Measurements from ENCODE around the gene ZMYM3.

Gene ZMYM3

GRCh38 chrX:71252221-71252620 is 1.7 kb downstream of the ZMYM3 start:
- DNase-seq, result no peak

- no peak for DNase-seq
Measured at GRCh38 chrX:71251466-71251973, 2.4 kb downstream of the ZMYM3 start.

GRCh38 chrX:71250841-71251240 is 3.1 kb downstream of the ZMYM3 start:
- DNase-seq, result no peak

- DNase-seq, result no peak
Measured at GRCh38 chrX:71245159-71245558, 8.8 kb downstream of the ZMYM3 start.

GRCh38 chrX:71244359-71245128 is 9.4 kb downstream of the ZMYM3 start:
- DNase-seq, result no peak

GRCh38 chrX:71241301-71241700 is 12.6 kb downstream of the ZMYM3 start:
- no peak for DNase-seq

GRCh38 chrX:71239781-71240180 is 14.2 kb downstream of the ZMYM3 start:
- DNase-seq, result no peak

GRCh38 chrX:71236836-71237235 is 17.1 kb downstream of the ZMYM3 start:
- DNase-seq, result no peak

GRCh38 chrX:71235482-71235881 is 18.5 kb downstream of the ZMYM3 start:
- no peak for DNase-seq

GRCh38 chrX:71228063-71228642 is 25.8 kb downstream of the ZMYM3 start:
- DNase-seq, result no peak

- no peak for DNase-seq
Measured at GRCh38 chrX:71227370-71228062, 26.4 kb downstream of the ZMYM3 start.

- DNase-seq, result no peak
Measured at GRCh38 chrX:71225676-71226075, 28.3 kb downstream of the ZMYM3 start.

- DNase-seq, result no peak
Measured at GRCh38 chrX:71225009-71225408, 28.9 kb downstream of the ZMYM3 start.

- DNase-seq, result no peak
Measured at GRCh38 chrX:71224098-71224708, 29.7 kb downstream of the ZMYM3 start.

- DNase-seq, result no peak
Measured at GRCh38 chrX:71222929-71223328, 31.0 kb downstream of the ZMYM3 start, which contains the start of gene GJB1. GJB1 (plus strand) TSS chrX:71223224; CDS start chrX:71223708, 484 bp downstream.

- no peak for DNase-seq
Measured at GRCh38 chrX:71221145-71221544, 32.8 kb downstream of the ZMYM3 start.

GRCh38 chrX:71217298-71217697 is 36.6 kb downstream of the ZMYM3 start:
- no peak for DNase-seq

- no peak for DNase-seq
Measured at GRCh38 chrX:71216485-71216884, 37.5 kb downstream of the ZMYM3 start.

GRCh38 chrX:71215338-71215912 is 38.5 kb downstream of the ZMYM3 start:
- DNase-seq, result no peak

GRCh38 chrX:71214604-71215337 is 39.2 kb downstream of the ZMYM3 start:
- no peak for DNase-seq

- DNase-seq, result no peak
Measured at GRCh38 chrX:71214152-71214551, 39.8 kb downstream of the ZMYM3 start.

GRCh38 chrX:71212536-71212935 is 41.4 kb downstream of the ZMYM3 start:
- DNase-seq, result no peak

Data from activated naive CD4-positive, alpha-beta T cell (primary cell).